Loucy (cell line): ENCODE results near the gene PRM2.

Source experiments
- EZH2phosphoT487 ChIP-seq: fragments of 200-600 bp; IDR thresholded peaks from 2 replicates; pipeline ENCODE4 v1.6.1; 2018; ENCODE audit warnings: antibody characterized with exemption, mild to moderate bottlenecking, moderate library complexity, borderline replicate concordance
- TF ChIP-seq, protein P1 (sequence below): fragments of 200-600 bp; sonication (generic); conservative IDR thresholded peaks from 2 replicates; pipeline ENCODE4 v1.5.1; 2014; ENCODE audit warnings: mild to moderate bottlenecking, antibody characterized with exemption, low read length

DNA sequence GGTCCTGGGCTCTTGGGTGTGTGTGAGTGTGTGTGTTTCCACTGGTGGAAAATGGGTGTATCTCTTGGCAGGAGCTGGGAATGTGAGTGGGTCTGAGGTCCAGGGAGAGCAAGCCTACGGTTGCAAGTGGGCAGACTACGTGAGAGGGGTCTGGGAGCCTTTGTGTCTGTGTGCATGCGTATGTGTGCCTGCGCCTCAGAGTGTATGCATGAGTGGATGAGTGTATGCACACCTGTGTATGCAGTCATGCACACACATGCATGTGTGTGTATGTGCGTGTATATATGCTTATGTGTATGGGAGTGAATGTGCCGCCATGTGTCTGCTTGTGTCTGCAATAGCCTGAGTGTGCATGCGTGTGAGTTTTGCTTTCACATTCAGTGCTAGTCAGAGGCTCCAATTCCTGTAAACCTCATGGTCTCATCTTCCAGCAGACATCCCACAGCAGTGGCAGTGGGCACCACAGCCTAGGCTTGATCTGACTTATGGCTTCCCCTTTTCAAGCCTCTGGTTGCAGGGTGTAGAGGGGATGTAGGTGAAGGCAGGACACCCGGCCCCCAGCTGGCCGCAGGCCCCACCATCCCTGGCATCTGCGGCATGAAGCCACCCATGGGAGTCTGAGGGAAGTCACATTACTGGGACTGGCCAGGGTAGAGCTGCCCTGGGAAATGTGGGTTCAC is 49.3 kb upstream of the PRM2 start:
- TF ChIP-seq, protein P1, sequence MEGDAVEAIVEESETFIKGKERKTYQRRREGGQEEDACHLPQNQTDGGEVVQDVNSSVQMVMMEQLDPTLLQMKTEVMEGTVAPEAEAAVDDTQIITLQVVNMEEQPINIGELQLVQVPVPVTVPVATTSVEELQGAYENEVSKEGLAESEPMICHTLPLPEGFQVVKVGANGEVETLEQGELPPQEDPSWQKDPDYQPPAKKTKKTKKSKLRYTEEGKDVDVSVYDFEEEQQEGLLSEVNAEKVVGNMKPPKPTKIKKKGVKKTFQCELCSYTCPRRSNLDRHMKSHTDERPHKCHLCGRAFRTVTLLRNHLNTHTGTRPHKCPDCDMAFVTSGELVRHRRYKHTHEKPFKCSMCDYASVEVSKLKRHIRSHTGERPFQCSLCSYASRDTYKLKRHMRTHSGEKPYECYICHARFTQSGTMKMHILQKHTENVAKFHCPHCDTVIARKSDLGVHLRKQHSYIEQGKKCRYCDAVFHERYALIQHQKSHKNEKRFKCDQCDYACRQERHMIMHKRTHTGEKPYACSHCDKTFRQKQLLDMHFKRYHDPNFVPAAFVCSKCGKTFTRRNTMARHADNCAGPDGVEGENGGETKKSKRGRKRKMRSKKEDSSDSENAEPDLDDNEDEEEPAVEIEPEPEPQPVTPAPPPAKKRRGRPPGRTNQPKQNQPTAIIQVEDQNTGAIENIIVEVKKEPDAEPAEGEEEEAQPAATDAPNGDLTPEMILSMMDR = no peak
- TF ChIP-seq EZH2phosphoT487 = no peak
